Upper lobe of left lung (tissue), 4 donors: ENCODE data around the gene BLMH.

Experiments
- CTCF ChIP-seq, 6 experiments: fragments of 450-650 bp in 4 of 6; fragments of 200-600 bp in 2 of 6; sonication (generic) in 2 of 6; IDR thresholded peaks; one replicate each; pipeline ENCODE4 v1.5.1; 2016 to 2019; ENCODE audit warnings: antibody characterized with exemption in 6 of 6
- EP300 ChIP-seq, 4 donors: sonication (generic); formaldehyde crosslinking; IDR thresholded peaks; one replicate each; pipeline ENCODE4 v1.5.1; 2017; ENCODE audit warnings: antibody characterized with exemption in 4 of 4, control low read depth in 2 of 4
- POLR2A ChIP-seq, 4 donors: fragments of 450-650 bp; IDR thresholded peaks; one replicate each; pipeline ENCODE4 v1.5.1; 2016 to 2017; ENCODE audit warnings: antibody characterized with exemption in 4 of 4, mild to moderate bottlenecking in 2 of 4
- POLR2AphosphoS5 ChIP-seq, 2 donors: sonication (generic); formaldehyde crosslinking; IDR thresholded peaks; one replicate each; pipeline ENCODE4 v1.5.1; 2017; ENCODE audit warnings: antibody characterized with exemption in 2 of 2

- no peak for TF ChIP-seq CTCF (IDR thresholded peaks at IDR 0.05)
- TF ChIP-seq EP300 (IDR thresholded peaks at IDR 0.05), result no peak
- TF ChIP-seq POLR2AphosphoS5 (IDR thresholded peaks at IDR 0.05), result no peak
- TF ChIP-seq POLR2A (IDR thresholded peaks at IDR 0.05), result no peak
These were observed 12.6 kb downstream of the BLMH start for GRCh38 chr17:30279156-30279555.
